ENCODE results near the gene MED14. TPM values are rescaled to one million over a fixed set of nuclear protein-coding genes. Genes with fewer than 3 reads are reported as not detected.

The MED14 gene
- polyA plus RNA-seq, 2 donors = 7.4 to 9.8 TPM

DNA sequence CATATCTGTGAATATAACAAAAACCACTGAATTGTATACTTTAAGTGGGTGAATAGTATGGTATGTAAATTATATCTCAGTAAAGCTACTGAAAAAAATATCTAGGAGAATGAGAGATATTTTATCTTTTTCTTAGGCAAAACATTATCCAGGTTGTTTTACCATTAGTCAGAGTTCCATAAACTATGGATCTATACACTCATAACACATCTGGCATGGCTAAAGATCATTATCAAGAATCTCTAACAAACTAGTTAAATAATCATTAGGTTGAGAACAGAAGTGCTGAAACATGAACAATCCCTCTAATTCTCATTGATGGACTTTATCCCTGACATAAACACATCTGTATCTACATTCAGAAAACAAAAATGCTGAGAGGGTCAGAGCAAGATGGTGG, 15.6 kb downstream of the MED14 start:
- Histone ChIP-seq H3K9me3 (ENCODE audit: control insufficient read depth in 2 of 2, insufficient read depth in 1 of 2, low read depth in 1 of 2, low read length in 1 of 2) (no peaks in the 10 kb centered on the region), H3K27ac (ENCODE audit: low read depth in 2 of 2, low read length in 1 of 2) (no peak overlapping the region), H3K36me3 (ENCODE audit: control insufficient read depth in 2 of 2, insufficient read depth in 2 of 2, low read length in 1 of 2) (peaks cover 0 to 2% of the 10 kb centered on the region in 2 donors), H3K4me1 (ENCODE audit: control insufficient read depth in 2 of 2, insufficient read depth in 2 of 2, low read length in 1 of 2) (no peaks in the 10 kb centered on the region), H3K27me3 (ENCODE audit: control insufficient read depth in 1 of 2, insufficient read depth in 2 of 2, low read length in 2 of 2) (no peaks in the 10 kb centered on the region), H3K4me3 (ENCODE audit: low read depth in 1 of 2, low read length in 2 of 2) (no peak overlapping the region)

GRCh38 chrX:40719218-40719617, 16.1 kb downstream of the MED14 start:
- H3K36me3 ChIP-seq (ENCODE audit: control insufficient read depth in 2 of 2, insufficient read depth in 2 of 2, low read length in 1 of 2) = peaks cover 0 to 4% of the 10 kb centered on the region in 2 donors
- no peak overlapping the region for H3K4me3 ChIP-seq (ENCODE audit: low read depth in 1 of 2, low read length in 2 of 2)
- no peak overlapping the region for H3K27ac ChIP-seq (ENCODE audit: low read depth in 2 of 2, low read length in 1 of 2)
- no peaks in the 10 kb centered on the region for H3K9me3 ChIP-seq (ENCODE audit: control insufficient read depth in 2 of 2, insufficient read depth in 1 of 2, low read depth in 1 of 2, low read length in 1 of 2)
- H3K27me3 ChIP-seq (ENCODE audit: control insufficient read depth in 1 of 2, insufficient read depth in 2 of 2, low read length in 2 of 2) = no peaks in the 10 kb centered on the region
- no peaks in the 10 kb centered on the region for H3K4me1 ChIP-seq (ENCODE audit: control insufficient read depth in 2 of 2, insufficient read depth in 2 of 2, low read length in 1 of 2)

- H3K9me3 ChIP-seq (ENCODE audit: control insufficient read depth in 2 of 2, insufficient read depth in 1 of 2, low read depth in 1 of 2, low read length in 1 of 2) = no peaks in the 10 kb centered on the region
- 53 to 91% methylated on average over 1 of the region's 1 CpG for WGBS, 2 donors
- H3K4me1 ChIP-seq (ENCODE audit: control insufficient read depth in 2 of 2, insufficient read depth in 2 of 2, low read length in 1 of 2) = no peaks in the 10 kb centered on the region
- peaks cover 0 to 1% of the 10 kb centered on the region in 2 donors for H3K36me3 ChIP-seq (ENCODE audit: control insufficient read depth in 2 of 2, insufficient read depth in 2 of 2, low read length in 1 of 2)
- no peaks in the 10 kb centered on the region for H3K27me3 ChIP-seq (ENCODE audit: control insufficient read depth in 1 of 2, insufficient read depth in 2 of 2, low read length in 2 of 2)
- H3K4me3 ChIP-seq (ENCODE audit: low read depth in 1 of 2, low read length in 2 of 2) = no peak overlapping the region
- H3K27ac ChIP-seq (ENCODE audit: low read depth in 2 of 2, low read length in 1 of 2) = no peak overlapping the region
Measured at GRCh38 chrX:40709395-40709794, 25.9 kb downstream of the MED14 start.

DNA sequence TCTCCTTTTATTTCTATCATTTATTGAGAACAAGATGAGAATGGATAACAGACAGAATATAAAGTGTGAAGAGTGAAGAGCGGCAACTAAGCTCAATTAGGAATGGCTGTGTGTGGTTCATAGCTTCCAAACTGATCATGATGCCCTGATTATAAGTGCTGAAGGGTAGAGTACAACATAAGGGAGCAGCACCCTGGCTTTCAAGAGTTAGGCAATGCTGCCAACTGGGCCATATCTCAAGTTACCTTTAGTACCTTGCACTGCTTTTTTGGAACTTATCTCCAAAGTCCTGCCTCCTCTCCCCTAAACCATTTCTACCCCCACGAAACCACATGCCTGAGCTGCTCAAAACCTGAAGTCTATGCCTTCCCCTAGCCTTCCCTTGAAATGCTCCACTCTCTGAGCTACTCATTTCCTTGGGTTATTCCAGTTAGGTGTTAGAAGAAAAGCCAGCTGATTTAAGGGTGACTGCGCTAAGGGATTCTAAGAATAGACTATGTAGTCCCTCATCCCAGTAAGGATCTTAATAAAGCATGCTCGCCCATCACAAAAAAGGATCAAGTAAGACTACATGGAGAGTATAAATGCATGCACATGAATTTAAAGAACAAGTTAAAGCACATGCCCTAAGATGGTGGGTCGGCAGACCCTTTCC, 29.6 kb downstream of the MED14 start:
- Histone ChIP-seq H3K27ac (ENCODE audit: low read depth in 2 of 2, low read length in 1 of 2) (no peak overlapping the region), H3K4me1 (ENCODE audit: control insufficient read depth in 2 of 2, insufficient read depth in 2 of 2, low read length in 1 of 2) (no peaks in the 10 kb centered on the region), H3K36me3 (ENCODE audit: control insufficient read depth in 2 of 2, insufficient read depth in 2 of 2, low read length in 1 of 2) (no peaks in the 10 kb centered on the region), H3K9me3 (ENCODE audit: control insufficient read depth in 2 of 2, insufficient read depth in 1 of 2, low read depth in 1 of 2, low read length in 1 of 2) (no peaks in the 10 kb centered on the region), H3K4me3 (ENCODE audit: low read depth in 1 of 2, low read length in 2 of 2) (no peak overlapping the region), H3K27me3 (ENCODE audit: control insufficient read depth in 1 of 2, insufficient read depth in 2 of 2, low read length in 2 of 2) (peaks cover 0 to 4% of the 10 kb centered on the region in 2 donors)
- WGBS, 2 donors = 93 to 94% methylated on average over 5 of the region's 5 CpGs

DNA sequence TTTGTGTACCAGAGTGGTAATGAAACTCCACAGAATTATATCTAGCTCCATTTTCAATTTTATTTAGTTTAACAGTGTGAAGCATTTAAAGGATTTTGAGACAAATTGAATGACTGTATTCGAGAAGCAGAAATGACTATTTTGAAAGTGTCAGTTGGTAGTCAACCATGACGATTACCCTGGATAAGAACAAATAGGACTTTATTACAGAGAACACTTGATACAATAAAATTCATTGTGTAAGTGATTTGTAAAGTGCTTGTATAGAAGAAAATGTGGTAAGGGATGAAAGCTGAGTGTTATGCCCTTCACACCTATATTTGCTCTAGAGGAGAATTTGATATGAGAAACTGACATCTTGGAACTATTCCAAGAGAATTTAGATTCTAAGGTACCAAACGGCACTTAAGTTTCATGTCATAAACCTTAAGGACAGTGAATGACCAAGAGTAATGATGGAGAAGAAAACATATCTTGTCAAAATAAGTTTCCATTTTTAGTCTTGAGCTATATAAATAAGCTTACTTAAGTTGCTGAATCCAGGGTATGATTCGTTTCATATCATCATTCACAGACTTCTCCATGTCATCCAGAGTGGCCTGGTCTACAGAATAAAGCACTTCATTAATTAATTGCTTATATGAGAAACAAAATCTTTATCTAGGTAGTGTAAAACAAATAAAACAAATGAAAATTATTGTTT, 34.6 kb downstream of the MED14 start:
- H3K27me3 ChIP-seq (ENCODE audit: control insufficient read depth in 1 of 2, insufficient read depth in 2 of 2, low read length in 2 of 2) = peaks cover 0 to 8% of the 10 kb centered on the region in 2 donors
- H3K9me3 ChIP-seq (ENCODE audit: control insufficient read depth in 2 of 2, insufficient read depth in 1 of 2, low read depth in 1 of 2, low read length in 1 of 2) = no peaks in the 10 kb centered on the region
- WGBS, 2 donors = 70 to 75% methylated on average over 4 of the region's 4 CpGs
- H3K36me3 ChIP-seq (ENCODE audit: control insufficient read depth in 2 of 2, insufficient read depth in 2 of 2, low read length in 1 of 2) = no peaks in the 10 kb centered on the region
- no peak overlapping the region for H3K27ac ChIP-seq (ENCODE audit: low read depth in 2 of 2, low read length in 1 of 2)
- no peak overlapping the region for H3K4me3 ChIP-seq (ENCODE audit: low read depth in 1 of 2, low read length in 2 of 2)
- no peaks in the 10 kb centered on the region for H3K4me1 ChIP-seq (ENCODE audit: control insufficient read depth in 2 of 2, insufficient read depth in 2 of 2, low read length in 1 of 2)

DNA sequence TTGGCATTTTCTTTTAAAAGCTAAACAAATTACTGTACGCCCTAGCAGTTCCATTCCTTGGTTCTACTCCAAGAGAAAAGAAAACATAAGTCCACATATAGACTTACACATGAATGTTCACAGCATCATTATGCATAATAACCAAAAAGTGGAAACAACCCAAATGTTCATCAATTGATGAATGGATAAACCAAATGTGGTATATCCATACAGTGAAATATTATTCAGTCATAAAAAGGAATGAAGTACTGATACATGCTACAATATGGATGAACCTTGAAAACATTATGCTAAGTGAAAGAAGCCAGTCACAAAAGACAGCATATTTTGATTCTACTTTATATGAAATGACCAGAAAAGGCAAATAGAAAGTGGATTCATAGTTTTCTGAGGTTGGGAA, 36.5 kb downstream of the MED14 start:
- no peaks in the 10 kb centered on the region for H3K9me3 ChIP-seq (ENCODE audit: control insufficient read depth in 2 of 2, insufficient read depth in 1 of 2, low read depth in 1 of 2, low read length in 1 of 2)
- H3K36me3 ChIP-seq (ENCODE audit: control insufficient read depth in 2 of 2, insufficient read depth in 2 of 2, low read length in 1 of 2) = no peaks in the 10 kb centered on the region
- no peak overlapping the region for H3K27ac ChIP-seq (ENCODE audit: low read depth in 2 of 2, low read length in 1 of 2)
- H3K4me3 ChIP-seq (ENCODE audit: low read depth in 1 of 2, low read length in 2 of 2) = no peak overlapping the region
- H3K4me1 ChIP-seq (ENCODE audit: control insufficient read depth in 2 of 2, insufficient read depth in 2 of 2, low read length in 1 of 2) = no peaks in the 10 kb centered on the region
- H3K27me3 ChIP-seq (ENCODE audit: control insufficient read depth in 1 of 2, insufficient read depth in 2 of 2, low read length in 2 of 2) = peaks cover 0 to 8% of the 10 kb centered on the region in 2 donors
- 71 to 81% methylated on average over 1 of the region's 1 CpG for WGBS, 2 donors

GRCh38 chrX:40694802-40695201, 40.5 kb downstream of the MED14 start:
- H3K4me1 ChIP-seq (ENCODE audit: control insufficient read depth in 2 of 2, insufficient read depth in 2 of 2, low read length in 1 of 2) = no peaks in the 10 kb centered on the region
- no peak overlapping the region for H3K27ac ChIP-seq (ENCODE audit: low read depth in 2 of 2, low read length in 1 of 2)
- H3K9me3 ChIP-seq (ENCODE audit: control insufficient read depth in 2 of 2, insufficient read depth in 1 of 2, low read depth in 1 of 2, low read length in 1 of 2) = no peaks in the 10 kb centered on the region
- H3K4me3 ChIP-seq (ENCODE audit: low read depth in 1 of 2, low read length in 2 of 2) = no peak overlapping the region
- peaks cover 0 to 2% of the 10 kb centered on the region in 2 donors for H3K36me3 ChIP-seq (ENCODE audit: control insufficient read depth in 2 of 2, insufficient read depth in 2 of 2, low read length in 1 of 2)
- H3K27me3 ChIP-seq (ENCODE audit: control insufficient read depth in 1 of 2, insufficient read depth in 2 of 2, low read length in 2 of 2) = peaks cover 0 to 4% of the 10 kb centered on the region in 2 donors
- 85 to 94% methylated on average over 1 of the region's 1 CpG for WGBS, 2 donors

GRCh38 chrX:40688929-40689328, 46.4 kb downstream of the MED14 start:
- Histone ChIP-seq H3K27ac (ENCODE audit: low read depth in 2 of 2, low read length in 1 of 2) (no peak overlapping the region), H3K4me3 (ENCODE audit: low read depth in 1 of 2, low read length in 2 of 2) (no peak overlapping the region), H3K27me3 (ENCODE audit: control insufficient read depth in 1 of 2, insufficient read depth in 2 of 2, low read length in 2 of 2) (peaks cover 0 to 6% of the 10 kb centered on the region in 2 donors), H3K4me1 (ENCODE audit: control insufficient read depth in 2 of 2, insufficient read depth in 2 of 2, low read length in 1 of 2) (no peaks in the 10 kb centered on the region), H3K36me3 (ENCODE audit: control insufficient read depth in 2 of 2, insufficient read depth in 2 of 2, low read length in 1 of 2) (peaks cover 0 to 2% of the 10 kb centered on the region in 2 donors), H3K9me3 (ENCODE audit: control insufficient read depth in 2 of 2, insufficient read depth in 1 of 2, low read depth in 1 of 2, low read length in 1 of 2) (no peaks in the 10 kb centered on the region)

- 91 to 93% methylated on average over 3 of the region's 3 CpGs for WGBS, 2 donors
Measured at GRCh38 chrX:40687169-40687568, 48.2 kb downstream of the MED14 start.

DNA sequence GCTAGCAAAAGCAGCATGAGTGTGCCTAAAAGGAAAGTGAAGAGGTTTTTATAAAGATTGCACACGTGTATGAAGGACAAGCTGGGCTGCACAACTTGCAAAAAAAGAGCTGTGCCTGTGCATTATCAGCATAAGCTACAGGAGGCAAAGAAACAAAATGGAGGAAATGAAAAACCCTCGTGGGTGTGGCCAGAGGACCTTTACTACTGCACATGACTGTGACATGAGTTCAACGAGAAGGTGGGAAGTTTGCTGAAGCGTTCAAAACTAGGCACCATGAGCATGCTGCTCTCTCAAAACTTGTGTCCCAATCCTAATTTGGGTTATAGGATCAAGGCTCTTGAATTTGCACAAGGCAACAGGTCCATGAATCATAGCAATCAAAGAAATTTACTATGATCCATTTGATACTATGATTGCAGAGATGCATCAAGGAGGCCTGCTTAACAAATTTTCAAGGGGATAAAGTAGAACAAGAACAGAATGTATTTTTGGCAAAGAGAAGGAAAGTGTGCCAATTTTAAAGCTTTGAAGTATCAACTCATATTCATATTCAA, 49.9 kb downstream of the MED14 start:
- WGBS, 2 donors = 56 to 58% methylated on average over 4 of the region's 4 CpGs
- Histone ChIP-seq H3K36me3 (ENCODE audit: control insufficient read depth in 2 of 2, insufficient read depth in 2 of 2, low read length in 1 of 2) (no peaks in the 10 kb centered on the region), H3K27ac (ENCODE audit: low read depth in 2 of 2, low read length in 1 of 2) (no peak overlapping the region), H3K27me3 (ENCODE audit: control insufficient read depth in 1 of 2, insufficient read depth in 2 of 2, low read length in 2 of 2) (peaks cover 0 to 6% of the 10 kb centered on the region in 2 donors), H3K4me3 (ENCODE audit: low read depth in 1 of 2, low read length in 2 of 2) (no peak overlapping the region), H3K4me1 (ENCODE audit: control insufficient read depth in 2 of 2, insufficient read depth in 2 of 2, low read length in 1 of 2) (no peaks in the 10 kb centered on the region), H3K9me3 (ENCODE audit: control insufficient read depth in 2 of 2, insufficient read depth in 1 of 2, low read depth in 1 of 2, low read length in 1 of 2) (no peaks in the 10 kb centered on the region)

More at GRCh38 chrX:40687169-40687568, 48.2 kb downstream of the MED14 start:
- Histone ChIP-seq H3K4me3 (ENCODE audit: low read depth in 1 of 2, low read length in 2 of 2) (no peak overlapping the region), H3K27me3 (ENCODE audit: control insufficient read depth in 1 of 2, insufficient read depth in 2 of 2, low read length in 2 of 2) (peaks cover 0 to 6% of the 10 kb centered on the region in 2 donors), H3K9me3 (ENCODE audit: control insufficient read depth in 2 of 2, insufficient read depth in 1 of 2, low read depth in 1 of 2, low read length in 1 of 2) (no peaks in the 10 kb centered on the region), H3K27ac (ENCODE audit: low read depth in 2 of 2, low read length in 1 of 2) (no peak overlapping the region), H3K4me1 (ENCODE audit: control insufficient read depth in 2 of 2, insufficient read depth in 2 of 2, low read length in 1 of 2) (no peaks in the 10 kb centered on the region), H3K36me3 (ENCODE audit: control insufficient read depth in 2 of 2, insufficient read depth in 2 of 2, low read length in 1 of 2) (no peaks in the 10 kb centered on the region)
